ENCODE measurements around the gene FUOM. TPM values are rescaled to one million over a fixed set of nuclear protein-coding genes. Genes with fewer than 3 reads are reported as not detected.

Gene FUOM
- total RNA-seq, 1 donor from 2014 or later = 9.3 TPM

- Histone ChIP-seq H3K4me1 (peaks cover 7% of the 10 kb centered on the region), H4K20me1 (ENCODE audit: low read depth) (peaks cover 10% of the 10 kb centered on the region), H3K9me3 (ENCODE audit: low read depth) (no peaks in the 10 kb centered on the region), H3K4me2 (peak within 1 kb of the TSS; percentile 78), H3K79me2 (ENCODE audit: low read depth) (peaks cover 16% of the 10 kb centered on the region), H3K9ac (peak within 1 kb of the TSS; percentile 83), H3K27ac (no peak within 1 kb of the TSS), H3K36me3 (no peaks in the 10 kb centered on the region), H3F3A (ENCODE audit: low read depth) (peaks cover 21% of the 10 kb centered on the region), H3K4me3 (peak within 1 kb of the TSS; percentile 97), H2AFZ (replicated peaks) (peak within 1 kb of the TSS; percentile 89), H3K27me3 (peaks cover 47% of the 10 kb centered on the region)
- Mint-ChIP-seq H3K4me3 (peak within 1 kb of the TSS; percentile 88), H3K27ac (peak within 1 kb of the TSS; percentile 87), H3K27me3 (ENCODE audit: insufficient read depth, low read depth) (peaks cover 12% of the 10 kb centered on the region), H3K36me3 (peaks cover 8% of the 10 kb centered on the region), H3K4me1 (peaks cover 17% of the 10 kb centered on the region), H3K9me3 (no peaks in the 10 kb centered on the region)
- TF ChIP-seq EZH2 (IDR thresholded peaks at IDR 0.05) (no peak), CTCF (IDR thresholded peaks at IDR 0.05) (no peak)
- DNase-seq (ENCODE audit: low spot score) = peak; percentile 99
Measured at GRCh38 chr10:133373174-133374090, 15.6 kb upstream of the FUOM start, which contains the start of gene ECHS1. Gene ECHS1, minus strand, starts transcription at chr10:133373354. Its CDS starts 21 bp downstream, at chr10:133373333.

- H3K27me3 ChIP-seq = peaks cover 38% of the 10 kb centered on the region
- DNase-seq (ENCODE audit: low spot score) = no peak
- Mint-ChIP-seq H3K27ac (no peak overlapping the region), H3K4me1 (peaks cover 17% of the 10 kb centered on the region), H3K27me3 (ENCODE audit: insufficient read depth, low read depth) (peaks cover 11% of the 10 kb centered on the region), H3K4me3 (peak overlapping the region; percentile 84), H3K9me3 (no peaks in the 10 kb centered on the region), H3K36me3 (peaks cover 12% of the 10 kb centered on the region)
- H3K27ac ChIP-seq = no peak overlapping the region
- peaks cover 21% of the 10 kb centered on the region for H3F3A ChIP-seq (ENCODE audit: low read depth)
- H3K79me2 ChIP-seq (ENCODE audit: low read depth) = peaks cover 16% of the 10 kb centered on the region
- no peaks in the 10 kb centered on the region for H3K36me3 ChIP-seq
- no peak overlapping the region for H3K9ac ChIP-seq
- H3K4me3 ChIP-seq = peak overlapping the region; percentile 97
- peaks cover 10% of the 10 kb centered on the region for H4K20me1 ChIP-seq (ENCODE audit: low read depth)
- no peaks in the 10 kb centered on the region for H3K9me3 ChIP-seq (ENCODE audit: low read depth)
- peaks cover 7% of the 10 kb centered on the region for H3K4me1 ChIP-seq
- H3K4me2 ChIP-seq = peak overlapping the region; percentile 78
- TF ChIP-seq EZH2phosphoT487 (IDR thresholded peaks at IDR 0.05) = no peak
- TF ChIP-seq CTCF (IDR thresholded peaks at IDR 0.05) = no peak
- TF ChIP-seq EZH2 (IDR thresholded peaks at IDR 0.05) = no peak
- no peak overlapping the region for H2AFZ ChIP-seq (replicated peaks)
Measured at GRCh38 chr10:133372507-133372906, 14.7 kb upstream of the FUOM start.

- Mint-ChIP-seq H3K27ac (no peak overlapping the region), H3K4me3 (peak overlapping the region; percentile 80), H3K9me3 (no peaks in the 10 kb centered on the region), H3K4me1 (peaks cover 7% of the 10 kb centered on the region), H3K27me3 (ENCODE audit: insufficient read depth, low read depth) (peaks cover 2% of the 10 kb centered on the region), H3K36me3 (peaks cover 13% of the 10 kb centered on the region)
- Histone ChIP-seq H3K4me3 (no peak overlapping the region), H3K9me3 (ENCODE audit: low read depth) (no peaks in the 10 kb centered on the region), H3K4me1 (peaks cover 7% of the 10 kb centered on the region), H3K4me2 (no peak overlapping the region), H3K9ac (no peak overlapping the region), H3K79me2 (ENCODE audit: low read depth) (peaks cover 16% of the 10 kb centered on the region), H3K27ac (no peak overlapping the region), H4K20me1 (ENCODE audit: low read depth) (peaks cover 10% of the 10 kb centered on the region), H3K27me3 (peaks cover 15% of the 10 kb centered on the region), H3K36me3 (no peaks in the 10 kb centered on the region), H2AFZ (replicated peaks) (no peak overlapping the region), H3F3A (ENCODE audit: low read depth) (peaks cover 16% of the 10 kb centered on the region)
- TF ChIP-seq EZH2phosphoT487 (IDR thresholded peaks at IDR 0.05) (no peak), EZH2 (IDR thresholded peaks at IDR 0.05) (no peak), CTCF (IDR thresholded peaks at IDR 0.05) (no peak)
- DNase-seq (ENCODE audit: low spot score) = no peak
Measured at GRCh38 chr10:133370030-133370786, 12.4 kb upstream of the FUOM start.

Data from neural progenitor cell (in vitro differentiated cells).